Mesendoderm (in vitro differentiated cells): ENCODE data around the gene UNC79.

Experiments
- DNase-seq: peaks from one replicate; pipeline ENCODE4 v3.0.0; 2013
- H2AK5ac ChIP-seq: 2 replicates; pipeline ENCODE4 v1.6.1; 2013; ENCODE audit warnings: low read length, inconsistent platforms
- H2BK120ac ChIP-seq: 2 replicates; pipeline ENCODE4 v1.6.1; 2013; ENCODE audit warnings: low read depth, mild to moderate bottlenecking, low read length, moderate library complexity, mixed read lengths
- H2BK15ac ChIP-seq: replicated peaks from 2 replicates; pipeline ENCODE4 v1.6.1; 2013; ENCODE audit warnings: low read depth, mild to moderate bottlenecking, moderate library complexity
- H2BK5ac ChIP-seq: 2 replicates; pipeline ENCODE4 v1.6.1; 2013; ENCODE audit warnings: low read length, inconsistent platforms
- H3K18ac ChIP-seq: 2 replicates; pipeline ENCODE4 v1.6.1; 2013; ENCODE audit warnings: mild to moderate bottlenecking, low read length, mixed read lengths
- H3K23ac ChIP-seq: one replicate; pipeline ENCODE4 v1.6.1; 2013; ENCODE audit warnings: low read length
- H3K27ac ChIP-seq: 2 replicates; pipeline ENCODE4 v1.5.1; 2013; ENCODE audit warnings: low read depth, mild to moderate bottlenecking, inconsistent platforms, low read length, moderate library complexity
- H3K27me3 ChIP-seq: 2 replicates; pipeline ENCODE4 v1.6.1; 2013; ENCODE audit warnings: low read length, control low read depth, mild to moderate bottlenecking, inconsistent platforms; ENCODE audit not compliant: insufficient read depth, poor library complexity
- H3K36me3 ChIP-seq: 2 replicates; pipeline ENCODE4 v1.6.1; 2013; ENCODE audit warnings: low read length, inconsistent platforms; ENCODE audit not compliant: control insufficient read depth, insufficient read depth
- H3K4ac ChIP-seq: one replicate; pipeline ENCODE4 v1.6.1; 2013; ENCODE audit warnings: low read depth, mild to moderate bottlenecking, low read length, moderate library complexity
- H3K4me1 ChIP-seq: 2 replicates; pipeline ENCODE4 v1.6.1; 2013; ENCODE audit warnings: low read depth, low read length, inconsistent platforms; ENCODE audit not compliant: control insufficient read depth
- H3K4me2 ChIP-seq: 2 replicates; pipeline ENCODE4 v1.6.1; 2013; ENCODE audit warnings: low read length
- H3K4me3 ChIP-seq: 2 replicates; pipeline ENCODE4 v1.5.1; 2013; ENCODE audit warnings: mild to moderate bottlenecking, low read length
- H3K56ac ChIP-seq: one replicate; pipeline ENCODE4 v1.6.1; 2013; ENCODE audit warnings: low read length
- H3K79me1 ChIP-seq: 2 replicates; pipeline ENCODE4 v1.6.1; 2013; ENCODE audit warnings: low read length, inconsistent platforms
- H3K79me2 ChIP-seq: 2 replicates; pipeline ENCODE4 v1.6.1; 2013; ENCODE audit warnings: mild to moderate bottlenecking, low read length; ENCODE audit not compliant: control insufficient read depth, insufficient read depth
- H3K9ac ChIP-seq: 2 replicates; pipeline ENCODE4 v1.6.1; 2013; ENCODE audit warnings: low read length, inconsistent platforms
- H4K5ac ChIP-seq: one replicate; pipeline ENCODE4 v1.6.1; 2013; ENCODE audit warnings: low read length
- H4K8ac ChIP-seq: one replicate; pipeline ENCODE4 v1.6.1; 2013; ENCODE audit warnings: low read depth, mild to moderate bottlenecking, control low read depth, low read length, moderate library complexity
- WGBS: extraction: QIAGEN DNeasy Blood & Tissue Kit; methylation state at CpG from one replicate; pipeline ENCODE4 v1.1.7; 2013; ENCODE audit warnings: low lambda C conversion rate, missing lambda C conversion rate; ENCODE audit not compliant: insufficient coverage; ENCODE audit errors: extremely low coverage; 5-methylcytosine and 5-hydroxymethylcytosine counted together

Gene UNC79

DNA sequence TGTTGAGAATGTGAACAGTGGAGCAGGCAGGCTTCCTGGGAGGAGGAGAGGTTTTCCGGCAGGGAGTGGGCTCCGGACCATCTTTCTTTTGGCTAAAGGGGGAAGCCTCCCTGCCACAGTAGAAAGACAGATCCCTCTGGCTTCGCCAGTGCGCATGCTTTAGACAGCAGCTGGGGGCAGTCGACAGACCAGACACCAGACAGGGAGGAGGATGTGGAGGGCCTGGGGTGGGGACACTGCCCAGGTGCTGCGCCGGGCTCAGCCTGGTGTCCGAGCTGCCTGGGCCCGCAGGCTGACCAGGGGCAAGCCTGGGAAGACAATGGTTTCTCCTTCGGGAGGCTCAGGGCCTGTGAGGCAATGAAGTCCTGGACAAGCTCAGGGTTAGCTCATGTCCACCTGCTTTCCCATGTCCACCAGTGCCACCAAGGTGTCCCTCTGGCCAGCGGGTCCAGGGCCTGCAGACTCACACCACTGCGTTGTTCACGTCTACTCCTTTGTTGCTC lies 290.3 kb downstream of the UNC79 start:
- no CpG with 5 or more reads among the region's 13 CpGs for WGBS
- Histone ChIP-seq H4K5ac (no peak overlapping the region), H2BK5ac (no peak overlapping the region), H3K79me2 (no peaks in the 10 kb centered on the region), H3K4ac (no peak overlapping the region), H3K23ac (no peak overlapping the region), H2AK5ac (no peak overlapping the region), H3K4me2 (no peak overlapping the region), H3K4me3 (no peak overlapping the region), H3K27me3 (no peaks in the 10 kb centered on the region), H3K18ac (no peak overlapping the region), H3K79me1 (no peaks in the 10 kb centered on the region), H3K9ac (no peak overlapping the region), H2BK15ac (no peak overlapping the region), H3K4me1 (no peaks in the 10 kb centered on the region), H2BK120ac (no peak overlapping the region), H3K56ac (no peak overlapping the region), H4K8ac (no peak overlapping the region), H3K27ac (no peak overlapping the region), H3K36me3 (no peaks in the 10 kb centered on the region)
- no peak for DNase-seq

DNA sequence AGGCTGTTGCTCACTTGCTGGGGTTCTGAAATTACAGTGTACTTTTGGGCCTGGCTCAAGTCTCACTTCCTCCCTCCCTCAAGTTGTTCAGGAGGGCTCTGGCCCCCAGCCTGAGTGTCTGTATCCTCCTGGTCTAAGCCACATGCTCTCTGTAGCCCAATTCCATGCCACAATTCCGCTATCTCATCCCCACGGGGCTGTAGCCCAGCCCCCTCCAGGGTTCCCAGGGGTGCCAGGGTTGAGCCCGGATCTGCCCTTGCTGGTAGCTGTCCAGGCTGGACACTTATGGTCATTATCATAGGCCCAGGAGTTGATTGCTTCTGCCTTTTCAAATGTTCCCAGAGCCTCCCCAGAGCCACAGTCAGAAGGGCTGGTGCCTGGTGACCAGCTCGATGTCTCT lies 292.3 kb downstream of the UNC79 start:
- Histone ChIP-seq H3K27ac (no peak overlapping the region), H2BK120ac (no peak overlapping the region), H3K56ac (no peak overlapping the region), H3K23ac (no peak overlapping the region), H3K18ac (no peak overlapping the region), H3K9ac (no peak overlapping the region), H4K8ac (no peak overlapping the region), H3K4ac (no peak overlapping the region), H3K27me3 (no peaks in the 10 kb centered on the region), H3K79me2 (no peaks in the 10 kb centered on the region), H2BK15ac (no peak overlapping the region), H3K4me2 (no peak overlapping the region), H4K5ac (no peak overlapping the region), H3K4me1 (no peaks in the 10 kb centered on the region), H3K36me3 (no peaks in the 10 kb centered on the region), H2AK5ac (no peak overlapping the region), H3K79me1 (no peaks in the 10 kb centered on the region), H3K4me3 (no peak overlapping the region), H2BK5ac (no peak overlapping the region)
- DNase-seq: no peak
- WGBS: no CpG with 5 or more reads among the region's 4 CpGs

DNA sequence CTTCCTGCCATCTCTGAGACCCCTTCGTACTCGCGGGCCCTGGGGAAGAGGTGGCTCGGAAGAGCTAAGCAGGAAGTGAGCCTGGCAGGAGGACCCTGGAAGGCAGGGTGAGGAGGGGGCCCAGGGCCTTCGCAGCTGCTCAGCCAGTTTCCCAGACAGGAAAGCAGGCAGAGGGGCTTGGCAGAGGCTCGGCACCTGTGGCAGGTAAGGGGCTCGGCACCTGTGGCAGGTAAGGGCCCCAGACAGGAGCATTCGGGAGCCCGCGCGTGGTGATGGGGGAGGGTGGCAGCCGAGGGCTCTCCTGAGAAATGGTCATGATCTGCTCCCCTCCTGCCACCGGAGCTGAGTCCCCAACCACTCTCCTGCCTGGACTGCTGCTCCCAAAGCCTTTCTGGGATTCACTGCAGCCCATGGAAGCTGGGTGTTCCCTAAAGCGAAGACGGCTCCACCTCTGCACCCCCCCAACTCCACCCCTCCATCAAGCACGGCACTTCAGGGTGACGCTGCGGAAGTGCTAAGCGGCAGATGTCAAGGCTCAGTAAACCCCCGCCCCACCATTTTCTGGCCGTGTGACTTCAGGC lies 294.4 kb downstream of the UNC79 start:
- Histone ChIP-seq H3K36me3 (no peaks in the 10 kb centered on the region), H4K8ac (no peak overlapping the region), H3K27ac (no peak overlapping the region), H2AK5ac (no peak overlapping the region), H3K27me3 (no peaks in the 10 kb centered on the region), H3K4me2 (no peak overlapping the region), H4K5ac (no peak overlapping the region), H2BK15ac (no peak overlapping the region), H3K18ac (no peak overlapping the region), H3K4me3 (no peak overlapping the region), H3K4ac (no peak overlapping the region), H3K4me1 (no peaks in the 10 kb centered on the region), H3K79me1 (no peaks in the 10 kb centered on the region), H3K9ac (no peak overlapping the region), H3K56ac (peak overlapping the region; percentile 7), H3K23ac (no peak overlapping the region), H2BK5ac (no peak overlapping the region), H3K79me2 (no peaks in the 10 kb centered on the region), H2BK120ac (no peak overlapping the region)
- DNase-seq: no peak
- no CpG with 5 or more reads among the region's 21 CpGs for WGBS

DNA sequence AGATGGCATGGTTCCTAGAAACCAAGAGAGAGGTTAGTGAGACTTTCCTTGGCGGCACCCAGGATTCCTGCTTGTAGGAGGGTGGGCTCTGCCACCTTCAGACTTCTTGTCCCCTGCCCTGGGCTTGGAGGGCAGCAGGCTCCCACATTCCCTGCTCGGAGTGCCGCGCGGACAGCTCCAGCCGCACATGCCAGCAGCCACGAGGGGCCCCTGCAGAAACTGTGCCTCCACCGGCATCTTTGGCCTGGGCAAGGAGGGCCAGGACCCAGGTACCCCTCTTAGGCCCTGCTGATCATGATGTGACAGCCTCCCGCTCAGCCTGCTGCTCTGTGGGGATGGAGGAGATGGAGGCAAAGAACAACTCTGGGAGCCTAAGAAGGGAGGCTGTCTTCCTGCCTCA lies 295.3 kb downstream of the UNC79 start:
- no CpG with 5 or more reads among the region's 9 CpGs for WGBS
- DNase-seq: no peak
- no peak overlapping the region for H3K9ac ChIP-seq
- H2AK5ac ChIP-seq: no peak overlapping the region
- no peaks in the 10 kb centered on the region for H3K4me1 ChIP-seq
- no peaks in the 10 kb centered on the region for H3K79me2 ChIP-seq
- no peaks in the 10 kb centered on the region for H3K27me3 ChIP-seq
- no peak overlapping the region for H3K56ac ChIP-seq
- no peak overlapping the region for H3K4me3 ChIP-seq
- no peak overlapping the region for H3K4ac ChIP-seq
- no peak overlapping the region for H2BK15ac ChIP-seq
- H2BK120ac ChIP-seq: no peak overlapping the region
- no peaks in the 10 kb centered on the region for H3K79me1 ChIP-seq
- no peak overlapping the region for H3K4me2 ChIP-seq
- no peak overlapping the region for H3K18ac ChIP-seq
- no peak overlapping the region for H4K5ac ChIP-seq
- H2BK5ac ChIP-seq: no peak overlapping the region
- no peaks in the 10 kb centered on the region for H3K36me3 ChIP-seq
- no peak overlapping the region for H3K27ac ChIP-seq
- H4K8ac ChIP-seq: no peak overlapping the region
- no peak overlapping the region for H3K23ac ChIP-seq

DNA sequence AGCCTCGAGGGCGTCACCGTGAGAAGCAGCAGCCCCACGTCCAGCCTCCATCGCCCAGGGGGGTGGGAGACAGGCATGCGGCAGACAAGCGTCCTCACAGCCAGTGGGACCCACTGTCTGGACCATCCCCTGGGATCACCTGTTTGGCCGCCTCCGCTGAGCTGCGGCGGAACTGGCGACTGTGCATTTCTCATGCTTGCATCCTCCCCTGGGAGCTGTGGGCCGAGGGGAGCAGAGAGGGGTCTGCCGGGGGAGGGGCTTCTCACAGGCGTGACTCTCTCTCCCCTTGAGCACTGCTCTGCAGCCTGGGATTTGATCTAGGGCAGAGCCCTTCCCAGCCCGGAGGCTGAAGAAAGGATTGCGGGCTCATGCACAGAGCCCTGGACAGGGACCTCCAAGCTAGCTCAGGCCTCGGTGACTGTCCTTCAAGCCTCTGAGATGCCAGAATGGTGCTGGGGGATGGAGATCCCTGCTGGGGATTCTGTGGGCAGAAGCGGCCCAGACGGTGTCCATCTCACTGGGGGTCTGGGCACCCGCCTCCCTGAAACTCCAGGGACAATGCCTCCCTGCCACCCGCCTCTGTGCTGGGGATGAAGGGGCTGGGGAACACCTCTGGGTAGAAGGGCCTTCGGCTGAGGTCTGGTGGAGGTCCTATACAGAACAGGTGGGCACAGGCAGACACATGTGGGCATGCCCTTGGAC lies 296.5 kb downstream of the UNC79 start:
- no peaks in the 10 kb centered on the region for H3K27me3 ChIP-seq
- no peak overlapping the region for H4K8ac ChIP-seq
- no peak overlapping the region for H2BK15ac ChIP-seq
- H3K4me1 ChIP-seq: no peaks in the 10 kb centered on the region
- H3K79me1 ChIP-seq: no peaks in the 10 kb centered on the region
- H3K18ac ChIP-seq: no peak overlapping the region
- H3K79me2 ChIP-seq: no peaks in the 10 kb centered on the region
- WGBS: no CpG with 5 or more reads among the region's 23 CpGs
- H3K27ac ChIP-seq: no peak overlapping the region
- no peak overlapping the region for H4K5ac ChIP-seq
- H2BK120ac ChIP-seq: no peak overlapping the region
- H3K4me3 ChIP-seq: no peak overlapping the region
- H2BK5ac ChIP-seq: no peak overlapping the region
- no peak overlapping the region for H3K4me2 ChIP-seq
- H3K23ac ChIP-seq: no peak overlapping the region
- no peak overlapping the region for H3K56ac ChIP-seq
- H3K9ac ChIP-seq: no peak overlapping the region
- no peaks in the 10 kb centered on the region for H3K36me3 ChIP-seq
- no peak overlapping the region for H2AK5ac ChIP-seq
- DNase-seq: no peak
- H3K4ac ChIP-seq: no peak overlapping the region
